Measurements from ENCODE around the gene ATP13A2. TPM values are rescaled to one million over a fixed set of nuclear protein-coding genes. Genes with fewer than 3 reads are reported as not detected.

ATP13A2 gene
- total RNA-seq, 1 donor from 2014 or later = 31.9 TPM

GRCh38 chr1:16969651-16970050 is 42.1 kb downstream of the ATP13A2 start:
- TF ChIP-seq CTCF (IDR thresholded peaks at IDR 0.05) = no peak
- ChIA-PET CTCF (interaction anchor here (1.3 kb wide), 1 partner anchor 9 kb away, joined by 4 read pairs; no protein-coding TSS in a partner anchor), POLR2A (no interaction called here)
- intact Hi-C loops (cut with micrococcal nuclease) = no loop called here
- no peaks in the 10 kb centered on the region for H3K27me3 Mint-ChIP-seq
- H3K9me3 Mint-ChIP-seq = no peaks in the 10 kb centered on the region
- H3K36me3 Mint-ChIP-seq (ENCODE audit: low read depth) = peaks cover 14% of the 10 kb centered on the region
- ATAC-seq (ENCODE audit: low read depth) (no peak), DNase-seq (no peak)
- no peak overlapping the region for H3K27ac Mint-ChIP-seq
- no peaks in the 10 kb centered on the region for H3K4me1 Mint-ChIP-seq
- no peak overlapping the region for H3K4me3 Mint-ChIP-seq

- H3K27ac Mint-ChIP-seq = no peak overlapping the region
- ATAC-seq (ENCODE audit: low read depth) = no peak
- no peak overlapping the region for H3K4me3 Mint-ChIP-seq
Measured at GRCh38 chr1:16969057-16969611, 42.6 kb downstream of the ATP13A2 start.

GRCh38 chr1:16968372-16968771 is 43.4 kb downstream of the ATP13A2 start:
- no peak for DNase-seq
- H3K4me1 Mint-ChIP-seq = no peaks in the 10 kb centered on the region
- no peak overlapping the region for H3K4me3 Mint-ChIP-seq
- intact Hi-C loops (cut with micrococcal nuclease) = no loop called here
- H3K27me3 Mint-ChIP-seq = no peaks in the 10 kb centered on the region
- no peak for TF ChIP-seq CTCF (IDR thresholded peaks at IDR 0.05)
- H3K27ac Mint-ChIP-seq = no peak overlapping the region
- H3K36me3 Mint-ChIP-seq (ENCODE audit: low read depth) = peaks cover 14% of the 10 kb centered on the region
- CTCF ChIA-PET = no interaction called here
- no peaks in the 10 kb centered on the region for H3K9me3 Mint-ChIP-seq
- POLR2A ChIA-PET = no interaction called here
- ATAC-seq (ENCODE audit: low read depth) = no peak

More at GRCh38 chr1:16969057-16969611, 42.6 kb downstream of the ATP13A2 start:
- Mint-ChIP-seq H3K27me3 (no peaks in the 10 kb centered on the region), H3K36me3 (ENCODE audit: low read depth) (peaks cover 14% of the 10 kb centered on the region), H3K4me1 (no peaks in the 10 kb centered on the region), H3K9me3 (no peaks in the 10 kb centered on the region)
- ChIA-PET POLR2A (no interaction called here), CTCF (interaction anchor here (1.3 kb wide), 1 partner anchor 9 kb away, joined by 4 read pairs; no protein-coding TSS in a partner anchor)
- TF ChIP-seq CTCF (IDR thresholded peaks at IDR 0.05) = no peak
- intact Hi-C loops (cut with micrococcal nuclease) = no loop called here
- DNase-seq = no peak

- POLR2A ChIA-PET = no interaction called here
- ATAC-seq (ENCODE audit: low read depth) (no peak), DNase-seq (no peak)
- CTCF ChIA-PET = no interaction called here
- TF ChIP-seq CTCF (IDR thresholded peaks at IDR 0.05) = no peak
- Mint-ChIP-seq H3K27me3 (no peaks in the 10 kb centered on the region), H3K36me3 (ENCODE audit: low read depth) (peaks cover 14% of the 10 kb centered on the region), H3K27ac (no peak overlapping the region), H3K4me1 (no peaks in the 10 kb centered on the region), H3K9me3 (no peaks in the 10 kb centered on the region), H3K4me3 (no peak overlapping the region)
- intact Hi-C loops (cut with micrococcal nuclease) = no loop called here
Measured at GRCh38 chr1:16967962-16968361, 43.8 kb downstream of the ATP13A2 start.

- TF ChIP-seq CTCF (IDR thresholded peaks at IDR 0.05) = no peak
- H3K4me3 Mint-ChIP-seq = no peak overlapping the region
- intact Hi-C loops (cut with micrococcal nuclease) = no loop called here
- ChIA-PET CTCF (no interaction called here), POLR2A (no interaction called here)
- no peak for ATAC-seq (ENCODE audit: low read depth)
- no peaks in the 10 kb centered on the region for H3K4me1 Mint-ChIP-seq
- no peak for DNase-seq
- H3K27ac Mint-ChIP-seq = no peak overlapping the region
- peaks cover 14% of the 10 kb centered on the region for H3K36me3 Mint-ChIP-seq (ENCODE audit: low read depth)
- H3K27me3 Mint-ChIP-seq = no peaks in the 10 kb centered on the region
- no peaks in the 10 kb centered on the region for H3K9me3 Mint-ChIP-seq
Measured at GRCh38 chr1:16967095-16967575, 44.6 kb downstream of the ATP13A2 start.

Measured in activated B cell treated with CpG ODN at 0.5 μM for 24 hours (primary cell).